ENCODE measurements around the gene MED29.

The MED29 gene

DNA sequence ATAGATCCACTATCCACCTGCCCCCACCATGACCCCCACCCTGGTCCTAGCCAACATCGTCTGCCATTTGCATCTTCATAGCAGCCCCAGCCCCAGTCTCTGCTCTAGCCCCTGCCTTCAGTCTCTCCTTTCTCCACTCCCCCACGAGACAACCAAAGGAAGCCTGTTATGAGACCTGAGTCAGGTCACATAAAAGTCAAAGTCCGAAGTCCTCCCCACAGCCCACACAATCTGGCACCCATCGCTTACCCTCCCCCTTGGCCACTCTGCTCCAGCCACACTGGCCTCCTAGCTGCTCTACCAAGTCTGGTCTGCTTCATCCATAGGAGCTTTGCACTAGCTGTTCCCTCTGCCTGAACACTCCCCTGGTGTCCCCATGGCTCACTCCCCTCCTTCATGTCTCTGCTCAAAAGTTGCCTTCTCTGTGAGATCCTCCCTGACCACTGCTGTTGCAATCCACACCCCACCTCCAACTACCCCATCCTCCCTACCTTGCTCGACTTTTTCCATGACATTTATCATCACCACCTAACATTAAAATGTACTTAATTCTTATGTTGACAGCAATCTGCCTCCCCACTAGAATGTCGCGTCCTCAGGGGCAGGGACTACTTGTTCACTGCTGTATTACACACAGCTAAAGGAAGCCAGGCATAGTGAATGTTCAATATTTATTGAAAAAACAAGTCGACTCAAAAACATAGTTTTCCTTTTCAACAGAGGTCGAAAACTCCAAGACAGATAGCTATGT is 20.1 kb downstream of the MED29 start:
- DNase-seq (ENCODE audit: low spot score): no peak

- peak; percentile 90 for DNase-seq (ENCODE audit: low spot score)
Measured at GRCh38 chr19:39411832-39412099, 20.6 kb downstream of the MED29 start.

DNA sequence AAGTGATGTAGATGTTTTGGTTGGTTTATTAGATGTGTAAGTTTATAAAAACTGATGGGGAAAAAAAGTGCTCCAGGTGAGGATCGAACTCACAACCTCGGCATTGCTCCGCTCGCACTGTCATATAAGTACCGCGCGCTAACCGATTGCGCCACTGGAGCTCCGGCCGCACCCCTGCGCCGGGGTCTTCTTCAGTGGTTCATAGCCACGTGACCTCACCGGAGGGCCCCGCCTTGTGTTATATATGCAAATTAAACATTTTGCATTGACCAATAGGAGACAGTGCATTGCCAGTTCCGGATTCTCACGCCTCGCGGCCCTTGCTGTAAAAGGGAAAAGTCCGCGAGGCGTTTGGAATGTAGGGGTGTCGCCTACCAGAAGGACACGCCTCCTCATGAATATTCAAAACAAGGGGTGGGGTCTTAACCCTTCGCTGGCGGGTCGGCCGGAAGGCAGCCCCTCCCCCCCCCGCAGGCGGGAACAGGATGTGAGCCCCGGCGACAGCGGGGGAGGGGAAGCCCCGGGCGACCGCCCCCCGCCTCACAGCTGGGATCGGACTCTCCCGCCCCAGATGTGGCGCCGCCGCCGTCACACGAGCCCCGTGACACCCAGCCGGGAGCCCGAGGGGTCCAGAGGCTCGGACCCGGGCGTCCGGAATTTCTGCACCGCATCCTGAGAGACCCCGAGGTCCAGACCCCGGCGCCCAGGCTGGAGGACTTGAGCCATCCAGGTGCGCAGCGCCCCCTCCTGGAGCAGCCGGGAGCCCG is 21.1 kb downstream of the MED29 start, which contains the start of gene PLEKHG2:
Gene PLEKHG2, plus strand, starts transcription at position 570 of the 767 bp plus-strand sequence. CDS start 1,418 bp downstream, outside the sequence.
- peak; percentile 98 for DNase-seq (ENCODE audit: low spot score)

DNA sequence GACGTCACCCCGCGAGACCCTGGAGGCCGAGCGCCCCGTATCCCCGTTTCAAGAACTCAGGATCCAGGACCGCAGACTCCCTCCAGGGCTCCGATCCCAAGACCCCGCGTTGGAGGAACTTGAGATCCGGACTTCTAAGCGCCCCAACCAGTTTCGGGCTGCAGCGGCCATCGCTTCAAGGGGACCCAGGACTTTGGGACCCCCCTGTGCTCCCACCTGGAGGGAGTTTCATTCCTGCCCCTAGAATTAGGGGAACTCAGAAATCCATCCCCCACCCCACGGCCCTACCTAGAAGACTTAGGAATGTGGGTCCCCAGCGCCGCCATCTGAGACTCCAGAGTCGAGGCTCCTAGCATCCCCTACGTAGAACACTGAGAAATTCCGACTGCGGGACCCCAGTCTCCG is 21.7 kb downstream of the MED29 start:
- DNase-seq (ENCODE audit: low spot score): no peak

- DNase-seq (ENCODE audit: low spot score): no peak
Measured at GRCh38 chr19:39413272-39413910, 22.2 kb downstream of the MED29 start.

- DNase-seq (ENCODE audit: low spot score): no peak
Measured at GRCh38 chr19:39413911-39414608, 22.9 kb downstream of the MED29 start.

- no peak for DNase-seq (ENCODE audit: low spot score)
Measured at GRCh38 chr19:39415111-39416046, 24.2 kb downstream of the MED29 start.

DNA sequence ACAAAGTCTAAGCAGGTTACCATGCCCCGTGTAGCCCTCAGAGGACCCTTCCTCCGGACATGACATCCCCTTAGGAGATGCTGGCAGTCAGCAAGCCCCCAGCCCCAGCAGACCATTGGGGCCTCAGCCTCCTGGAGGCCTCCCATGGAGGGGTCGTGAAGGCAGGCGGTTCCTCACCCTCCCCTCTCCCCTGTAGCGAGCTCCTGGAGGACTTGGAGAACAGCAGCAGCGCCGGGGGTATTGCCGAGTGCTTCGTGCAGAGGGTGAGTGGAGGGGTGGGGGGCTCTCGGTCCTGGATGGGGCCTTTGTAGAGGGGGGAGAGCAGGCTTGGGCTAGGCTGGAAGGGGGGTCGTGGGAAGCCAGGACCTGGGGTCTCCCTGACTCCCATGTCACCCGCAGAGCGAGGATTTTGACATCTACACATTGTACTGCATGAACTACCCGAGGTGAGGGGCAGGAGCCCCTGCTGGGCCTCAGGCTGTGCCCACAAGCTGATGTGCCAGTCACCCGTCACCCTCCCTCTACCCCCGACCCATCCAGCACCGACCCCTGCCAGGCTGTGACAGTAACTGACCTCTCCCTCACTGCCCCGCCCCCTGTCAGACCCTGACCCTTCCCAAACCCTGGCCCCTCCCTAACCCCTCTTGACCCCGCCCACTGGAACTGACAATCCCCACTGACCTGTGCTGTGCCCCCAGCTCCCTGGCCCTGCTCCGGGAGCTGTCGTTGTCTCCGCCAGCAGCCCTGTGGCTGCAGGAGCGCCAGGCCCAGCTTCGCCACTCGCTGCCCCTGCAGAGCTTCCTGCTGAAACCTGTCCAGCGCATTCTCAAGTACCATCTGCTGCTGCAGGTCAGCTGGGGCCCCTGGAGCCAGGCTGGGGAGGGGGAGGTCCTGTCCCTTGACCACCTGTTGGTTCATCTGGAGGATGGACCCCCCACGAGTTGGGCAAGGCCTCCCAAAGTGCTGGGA is 25.3 kb downstream of the MED29 start:
- no peak for DNase-seq (ENCODE audit: low spot score)

DNA sequence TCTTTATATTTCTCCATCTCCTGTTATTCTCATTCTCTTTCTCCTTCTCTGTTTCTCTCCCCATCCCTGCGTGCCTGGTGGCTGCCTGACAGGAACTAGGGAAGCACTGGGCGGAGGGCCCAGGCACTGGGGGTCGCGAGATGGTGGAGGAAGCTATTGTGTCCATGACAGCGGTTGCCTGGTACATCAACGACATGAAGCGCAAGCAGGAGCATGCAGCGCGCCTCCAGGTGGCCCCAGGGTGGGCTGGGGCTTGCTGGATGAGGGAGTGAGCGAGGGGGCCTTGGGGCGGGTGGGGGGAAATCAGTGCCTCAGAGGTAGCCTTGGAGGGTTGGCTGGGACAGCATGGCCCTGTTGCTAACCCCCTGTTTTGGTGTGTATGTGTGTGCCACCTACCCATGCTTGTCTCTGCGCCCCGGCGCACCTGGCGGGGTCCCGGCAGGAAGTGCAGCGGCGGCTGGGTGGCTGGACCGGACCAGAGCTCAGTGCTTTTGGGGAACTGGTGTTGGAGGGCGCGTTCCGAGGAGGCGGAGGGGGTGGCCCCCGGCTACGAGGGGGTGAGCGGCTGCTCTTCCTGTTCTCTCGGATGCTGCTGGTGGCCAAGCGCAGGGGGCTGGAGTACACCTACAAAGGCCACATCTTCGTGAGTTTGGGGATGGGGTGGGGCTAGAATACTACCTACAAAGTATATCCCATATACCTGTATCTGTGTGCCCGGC is 26.4 kb downstream of the MED29 start:
- DNase-seq (ENCODE audit: low spot score): no peak

DNA sequence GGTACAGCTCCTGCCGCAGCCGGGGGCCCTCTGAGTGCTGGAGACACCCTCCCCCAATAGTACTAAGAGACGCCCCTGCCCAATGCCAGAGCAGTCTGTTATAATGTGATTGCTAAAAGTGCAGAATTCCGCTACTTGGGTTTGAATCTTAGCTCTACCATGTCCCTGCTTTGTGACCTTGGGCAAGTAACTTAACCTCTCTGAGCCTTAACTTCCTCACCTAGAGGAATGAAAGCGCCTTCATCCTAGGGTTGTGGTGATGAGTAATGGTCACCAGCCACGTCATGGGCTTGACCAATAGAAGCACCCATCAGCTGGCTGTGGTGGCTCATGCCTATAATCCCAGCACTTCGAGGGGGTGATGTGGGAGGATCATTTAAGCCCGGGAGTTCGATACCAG is 27.8 kb downstream of the MED29 start:
- DNase-seq (ENCODE audit: low spot score): no peak

DNA sequence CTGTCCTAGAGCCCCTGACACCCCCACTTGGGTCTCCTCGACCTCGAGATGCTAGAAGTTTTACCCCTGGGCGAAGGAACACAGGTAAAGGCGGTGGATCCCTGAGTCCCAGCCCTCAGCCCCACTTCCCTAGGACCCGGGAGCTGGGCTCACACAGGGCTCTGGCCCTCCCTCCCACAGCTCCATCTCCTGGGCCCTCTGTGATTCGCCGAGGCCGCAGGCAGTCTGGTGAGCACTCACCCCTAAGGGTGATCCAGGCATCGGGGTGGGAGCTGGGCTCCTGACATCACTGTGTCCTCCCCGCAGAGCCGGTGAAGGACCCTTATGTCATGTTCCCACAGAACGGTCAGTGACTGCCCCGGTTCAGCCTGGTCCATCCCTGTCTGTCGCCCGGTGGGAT is 29.6 kb downstream of the MED29 start:
- no peak for DNase-seq (ENCODE audit: low spot score)

- no peak for DNase-seq (ENCODE audit: low spot score)
Measured at GRCh38 chr19:39422020-39422419, 30.8 kb downstream of the MED29 start.

GRCh38 chr19:39423258-39424086 is 32.3 kb downstream of the MED29 start:
- no peak for DNase-seq (ENCODE audit: low spot score)

GRCh38 chr19:39424934-39425333 is 33.8 kb downstream of the MED29 start:
- no peak for DNase-seq (ENCODE audit: low spot score)

- DNase-seq (ENCODE audit: low spot score): no peak
Measured at GRCh38 chr19:39425744-39426143, 34.6 kb downstream of the MED29 start.

GRCh38 chr19:39426170-39426569 is 35.0 kb downstream of the MED29 start:
- no peak for DNase-seq (ENCODE audit: low spot score)

GRCh38 chr19:39427707-39428106 is 36.5 kb downstream of the MED29 start:
- no peak for DNase-seq (ENCODE audit: low spot score)

- no peak for DNase-seq (ENCODE audit: low spot score)
Measured at GRCh38 chr19:39428283-39429112, 37.3 kb downstream of the MED29 start.
